Trophoblast cell (in vitro differentiated cells and primary cell): ENCODE data around the gene WSCD2.

ENCODE experiments used
- DNase-seq, 2 donors: peaks; one replicate each; pipeline ENCODE4 v3.0.0-alpha.2; 2016
- H2AFZ ChIP-seq: 2 replicates; pipeline ENCODE4 v1.6.1; 2013; ENCODE audit warnings: low read length, moderate library complexity, mild to moderate bottlenecking; ENCODE audit not compliant: insufficient read depth, poor library complexity
- H2AK5ac ChIP-seq: 2 replicates; pipeline ENCODE4 v1.6.1; 2013; ENCODE audit warnings: mild to moderate bottlenecking, low read length
- H2BK120ac ChIP-seq: 2 replicates; pipeline ENCODE4 v1.6.1; 2013; ENCODE audit warnings: low read length, mild to moderate bottlenecking, moderate library complexity; ENCODE audit not compliant: insufficient read depth, poor library complexity
- H2BK12ac ChIP-seq: 2 replicates; pipeline ENCODE4 v1.6.1; 2013; ENCODE audit warnings: mild to moderate bottlenecking, low read length, moderate library complexity
- H2BK5ac ChIP-seq: 2 replicates; pipeline ENCODE4 v1.6.1; 2013; ENCODE audit warnings: low read length, low read depth, moderate library complexity, mild to moderate bottlenecking; ENCODE audit not compliant: poor library complexity
- H3K14ac ChIP-seq: 2 replicates; pipeline ENCODE4 v1.6.1; 2013; ENCODE audit warnings: mild to moderate bottlenecking, low read length
- H3K18ac ChIP-seq: 2 replicates; pipeline ENCODE4 v1.6.1; 2013; ENCODE audit warnings: mild to moderate bottlenecking, low read length
- H3K23ac ChIP-seq: 2 replicates; pipeline ENCODE4 v1.6.1; 2013; ENCODE audit warnings: low read length
- H3K27ac ChIP-seq: 2 replicates; pipeline ENCODE4 v1.5.1; 2013; ENCODE audit warnings: low read depth, mild to moderate bottlenecking, inconsistent platforms, low read length, moderate library complexity
- H3K27me3 ChIP-seq: 2 replicates; pipeline ENCODE4 v1.6.1; 2013; ENCODE audit warnings: inconsistent platforms, mild to moderate bottlenecking, low read length, moderate library complexity; ENCODE audit not compliant: insufficient read depth
- H3K36me3 ChIP-seq, 2 experiments: 1 replicate in 1 of 2; 2 replicates in 1 of 2; pipeline ENCODE4 v1.6.1; 2013; ENCODE audit warnings: low read length in 2 of 2, mild to moderate bottlenecking in 2 of 2, moderate library complexity in 1 of 2; ENCODE audit not compliant: insufficient read depth in 2 of 2, control insufficient read depth in 1 of 2
- H3K4ac ChIP-seq: 2 replicates; pipeline ENCODE4 v1.6.1; 2013; ENCODE audit warnings: low read depth, mild to moderate bottlenecking, low read length, moderate library complexity
- H3K4me1 ChIP-seq, 2 experiments: 1 replicate in 1 of 2; 2 replicates in 1 of 2; pipeline ENCODE4 v1.6.1; 2013; ENCODE audit warnings: low read length in 2 of 2, mild to moderate bottlenecking in 2 of 2, moderate library complexity in 1 of 2; ENCODE audit not compliant: insufficient read depth in 2 of 2, control insufficient read depth in 1 of 2
- H3K4me2 ChIP-seq: 2 replicates; pipeline ENCODE4 v1.6.1; 2013; ENCODE audit warnings: inconsistent platforms, mild to moderate bottlenecking, low read length, moderate library complexity
- H3K4me3 ChIP-seq: 2 replicates; pipeline ENCODE4 v1.5.1; 2013; ENCODE audit warnings: mild to moderate bottlenecking, low read depth, low read length, inconsistent platforms
- H3K79me1 ChIP-seq: one replicate; pipeline ENCODE4 v1.6.1; 2013; ENCODE audit warnings: low read length
- H3K79me2 ChIP-seq: 2 replicates; pipeline ENCODE4 v1.6.1; 2013; ENCODE audit warnings: low read length, mild to moderate bottlenecking; ENCODE audit not compliant: control insufficient read depth, insufficient read depth, poor library complexity
- H3K9ac ChIP-seq: 2 replicates; pipeline ENCODE4 v1.6.1; 2013; ENCODE audit warnings: mild to moderate bottlenecking, low read length
- H3K9me3 ChIP-seq: 2 replicates; pipeline ENCODE4 v1.6.1; 2013; ENCODE audit warnings: low read depth, mild to moderate bottlenecking, control low read depth, inconsistent platforms, low read length; ENCODE audit not compliant: insufficient read depth
- H4K12ac ChIP-seq: 2 replicates; pipeline ENCODE4 v1.6.1; 2013; ENCODE audit warnings: low read depth, mild to moderate bottlenecking, low read length, moderate library complexity
- H4K8ac ChIP-seq: 2 replicates; pipeline ENCODE4 v1.6.1; 2013; ENCODE audit warnings: low read depth, mild to moderate bottlenecking, low read length, moderate library complexity
- H4K91ac ChIP-seq: one replicate; pipeline ENCODE4 v1.6.1; 2013; ENCODE audit warnings: low read depth, mild to moderate bottlenecking, low read length, moderate library complexity
- WGBS: extraction: QIAGEN DNeasy Blood & Tissue Kit; methylation state at CpG from one replicate; pipeline ENCODE4 v1.1.7; 2013; ENCODE audit warnings: missing lambda C conversion rate; ENCODE audit not compliant: insufficient read length, insufficient coverage; ENCODE audit errors: extremely low coverage; 5-methylcytosine and 5-hydroxymethylcytosine counted together

WSCD2 gene

DNA sequence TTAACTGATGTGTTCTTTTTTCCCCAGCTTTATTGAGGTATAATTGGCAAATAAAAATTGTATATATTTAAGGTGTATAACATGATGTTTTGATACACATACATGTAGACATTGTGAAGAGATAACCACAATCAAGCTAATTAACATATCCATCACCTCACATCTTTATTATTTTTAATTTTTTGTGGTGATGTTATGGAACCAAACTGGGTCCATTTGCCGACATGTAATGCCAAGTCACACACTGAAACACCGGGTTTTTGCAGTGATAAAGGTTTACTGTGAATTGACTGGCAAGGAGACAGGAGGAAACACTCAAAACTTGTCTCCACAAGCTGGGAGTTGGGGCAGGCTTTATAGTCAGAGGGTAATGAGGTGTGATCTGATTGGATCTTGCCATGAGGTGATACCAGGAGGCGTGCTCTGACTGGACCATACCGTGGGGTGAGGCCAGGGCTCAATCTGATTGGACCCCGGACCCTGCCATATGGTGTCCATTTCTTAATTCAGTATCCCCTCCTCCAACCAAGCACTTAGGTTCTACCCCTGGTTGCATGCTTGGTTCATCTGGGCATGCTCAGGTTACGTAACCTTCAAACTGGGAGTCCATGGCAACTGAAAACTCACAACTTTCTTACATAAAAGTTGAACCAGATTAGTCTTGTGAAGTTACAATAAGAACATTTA, 11.8 kb upstream of the WSCD2 start:
- no peak overlapping the region for H3K4me2 ChIP-seq
- H2BK12ac ChIP-seq: no peak overlapping the region
- H2BK5ac ChIP-seq: no peak overlapping the region
- peaks cover 7 to 18% of the 10 kb centered on the region in 2 experiments for H3K4me1 ChIP-seq
- H3K4ac ChIP-seq: no peak overlapping the region
- no peaks in the 10 kb centered on the region for H3K9me3 ChIP-seq
- H3K79me2 ChIP-seq: no peaks in the 10 kb centered on the region
- no peak overlapping the region for H3K4me3 ChIP-seq
- H3K36me3 ChIP-seq: no peaks in the 10 kb centered on the region
- no peak overlapping the region for H3K27ac ChIP-seq
- H2BK120ac ChIP-seq: no peak overlapping the region
- no peak overlapping the region for H4K12ac ChIP-seq
- H2AFZ ChIP-seq: no peak overlapping the region
- no peak for DNase-seq
- H3K18ac ChIP-seq: no peak overlapping the region
- WGBS: no CpG with 5 or more reads among the region's 6 CpGs
- H3K79me1 ChIP-seq: peaks cover 9% of the 10 kb centered on the region
- no peak overlapping the region for H3K14ac ChIP-seq
- no peak overlapping the region for H3K23ac ChIP-seq
- no peak overlapping the region for H4K8ac ChIP-seq
- H2AK5ac ChIP-seq: no peak overlapping the region
- H3K27me3 ChIP-seq: no peaks in the 10 kb centered on the region
- H4K91ac ChIP-seq: no peak overlapping the region
- no peak overlapping the region for H3K9ac ChIP-seq

DNA sequence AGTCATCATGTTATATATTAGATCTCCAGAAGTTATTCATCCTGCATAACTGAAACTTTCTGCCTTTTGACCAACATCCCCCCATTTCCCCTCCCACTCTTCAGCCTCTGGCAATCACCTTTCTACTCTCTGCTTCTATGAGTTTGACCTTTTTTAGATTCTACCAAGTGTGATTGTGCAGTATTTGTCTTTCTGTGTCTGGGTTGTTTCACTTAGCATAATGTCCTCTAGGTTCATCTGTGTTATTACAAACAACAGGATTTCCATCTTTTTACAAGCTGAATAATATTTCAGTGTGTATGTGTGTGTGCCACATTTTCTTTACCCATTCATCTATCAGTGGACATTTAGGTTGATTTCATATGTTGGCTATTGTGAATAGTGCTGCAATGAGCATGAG, 11.2 kb upstream of the WSCD2 start:
- Histone ChIP-seq H3K79me2 (no peaks in the 10 kb centered on the region), H3K36me3 (no peaks in the 10 kb centered on the region), H3K9ac (no peak overlapping the region), H2BK120ac (no peak overlapping the region), H3K4ac (no peak overlapping the region), H4K8ac (no peak overlapping the region), H3K14ac (no peak overlapping the region), H3K4me3 (no peak overlapping the region), H3K23ac (no peak overlapping the region), H3K4me2 (no peak overlapping the region), H3K27me3 (no peaks in the 10 kb centered on the region), H2BK12ac (no peak overlapping the region), H3K4me1 (peaks cover 5 to 12% of the 10 kb centered on the region in 2 experiments), H3K79me1 (peaks cover 6% of the 10 kb centered on the region), H3K9me3 (no peaks in the 10 kb centered on the region), H4K91ac (no peak overlapping the region), H3K27ac (no peak overlapping the region), H2AK5ac (no peak overlapping the region), H2BK5ac (no peak overlapping the region), H3K18ac (no peak overlapping the region), H4K12ac (no peak overlapping the region), H2AFZ (no peak overlapping the region)
- DNase-seq: no peak

DNA sequence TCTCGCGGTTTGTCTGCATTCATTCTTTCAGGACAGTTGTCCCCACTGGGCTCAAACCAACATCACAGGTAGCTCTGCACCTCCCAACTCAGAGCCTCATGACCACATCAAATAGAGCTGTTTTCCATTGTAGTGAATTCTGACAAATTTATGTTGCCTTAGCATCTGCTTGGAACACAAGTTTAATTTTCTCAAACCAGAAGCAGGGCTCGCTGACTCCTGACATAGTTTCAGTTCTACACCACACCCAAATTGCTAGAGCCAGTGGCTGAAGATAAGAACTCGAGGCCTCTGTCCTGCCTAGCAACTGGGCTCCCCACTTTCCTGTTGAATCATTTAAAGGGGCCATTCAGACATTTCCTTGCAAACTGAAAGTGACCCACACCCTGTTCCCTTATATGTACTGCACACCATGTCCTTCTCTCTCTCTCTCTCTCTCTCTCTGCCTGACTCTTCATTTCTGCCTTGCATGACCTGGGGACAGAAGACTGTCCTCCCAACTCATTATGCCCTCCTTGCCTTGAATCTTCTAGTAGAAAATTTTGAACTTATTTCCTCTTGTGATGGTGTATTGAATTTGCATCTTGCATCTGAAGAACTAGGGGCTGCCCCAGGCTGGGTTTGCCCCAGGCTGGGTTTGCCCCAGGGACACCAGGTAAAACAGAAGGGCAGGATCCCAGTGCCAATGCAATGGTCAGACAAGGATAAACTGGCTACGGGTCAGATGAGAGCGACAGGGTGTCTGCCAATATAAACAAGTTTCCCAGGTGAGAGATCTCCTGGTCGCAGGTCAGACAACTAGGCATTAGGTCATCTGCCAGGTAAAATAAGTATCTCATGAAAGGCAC, 9.7 kb upstream of the WSCD2 start:
- Histone ChIP-seq H3K27ac (no peak overlapping the region), H2BK5ac (no peak overlapping the region), H2AK5ac (no peak overlapping the region), H3K27me3 (no peaks in the 10 kb centered on the region), H3K9ac (no peak overlapping the region), H3K4me1 (peaks cover 0 to 5% of the 10 kb centered on the region in 2 experiments), H3K4me2 (no peak overlapping the region), H3K79me1 (no peaks in the 10 kb centered on the region), H2BK120ac (no peak overlapping the region), H2AFZ (no peak overlapping the region), H4K8ac (no peak overlapping the region), H3K4ac (no peak overlapping the region), H3K18ac (no peak overlapping the region), H3K23ac (no peak overlapping the region), H3K79me2 (no peaks in the 10 kb centered on the region), H3K36me3 (no peaks in the 10 kb centered on the region), H3K9me3 (no peaks in the 10 kb centered on the region), H4K91ac (no peak overlapping the region), H3K14ac (no peak overlapping the region), H4K12ac (no peak overlapping the region), H3K4me3 (no peak overlapping the region), H2BK12ac (no peak overlapping the region)
- no CpG with 5 or more reads among the region's 7 CpGs for WGBS
- no peak for DNase-seq

DNA sequence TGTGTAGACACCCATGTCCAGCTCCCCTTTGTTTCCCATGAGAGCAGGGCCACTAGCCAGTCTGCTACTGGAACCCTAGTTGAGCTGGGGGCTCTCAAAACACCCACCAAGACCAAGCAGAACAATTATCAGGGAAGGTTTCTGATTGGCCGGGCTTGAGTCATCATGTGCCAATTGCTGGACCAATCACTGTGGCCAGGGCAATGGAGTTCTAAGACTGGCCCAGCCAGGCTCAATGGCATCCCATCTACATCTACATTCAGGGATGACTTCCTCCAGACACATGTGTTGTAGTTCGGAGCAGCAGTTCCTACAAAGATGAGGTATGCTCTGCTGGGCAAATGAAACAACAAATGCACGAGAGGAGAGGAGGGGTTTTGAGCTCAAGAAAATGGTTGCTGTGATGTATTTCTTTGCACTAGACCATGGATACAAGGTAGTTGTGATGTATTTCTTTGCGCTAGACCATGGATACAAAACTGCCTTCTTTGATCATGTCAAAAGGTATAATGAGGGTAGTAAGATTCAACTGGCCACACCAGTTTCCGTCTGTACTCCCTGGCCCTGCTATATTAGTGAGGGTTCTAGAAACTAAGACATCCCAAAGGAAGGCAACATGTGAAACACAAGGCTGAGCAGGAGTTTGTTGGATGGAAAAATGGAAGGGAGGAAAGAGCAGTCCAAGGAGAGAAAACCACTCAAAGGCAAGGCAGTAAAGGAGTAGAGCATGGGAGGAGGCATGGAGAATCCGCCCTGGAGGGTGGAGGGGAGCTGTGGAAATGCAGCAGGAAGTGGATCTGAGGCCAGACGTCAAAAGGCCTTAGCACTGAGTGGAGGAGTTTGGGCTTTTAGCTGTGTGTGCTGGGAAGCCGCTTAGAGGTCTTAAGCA, 8.9 kb upstream of the WSCD2 start:
- Histone ChIP-seq H3K18ac (no peak overlapping the region), H3K4me1 (peaks cover 0 to 5% of the 10 kb centered on the region in 2 experiments), H3K23ac (no peak overlapping the region), H3K9me3 (no peaks in the 10 kb centered on the region), H2BK5ac (no peak overlapping the region), H3K27me3 (no peaks in the 10 kb centered on the region), H3K79me2 (no peaks in the 10 kb centered on the region), H3K4me3 (no peak overlapping the region), H4K12ac (no peak overlapping the region), H2AFZ (no peak overlapping the region), H3K14ac (no peak overlapping the region), H3K4me2 (no peak overlapping the region), H3K4ac (no peak overlapping the region), H2BK12ac (no peak overlapping the region), H3K79me1 (no peaks in the 10 kb centered on the region), H4K8ac (no peak overlapping the region), H3K9ac (no peak overlapping the region), H2AK5ac (no peak overlapping the region), H3K36me3 (no peaks in the 10 kb centered on the region), H4K91ac (no peak overlapping the region), H3K27ac (no peak overlapping the region), H2BK120ac (no peak overlapping the region)
- no CpG with 5 or more reads among the region's 8 CpGs for WGBS
- DNase-seq: no peak
